HEK293T (cell line): Measurements from ENCODE around the gene TCF25.

Source experiments
- ARNT ChIP-seq: fragments of 450-650 bp; IDR thresholded peaks from 2 replicates; pipeline ENCODE4 v1.6.1; 2017; ENCODE audit warnings: mild to moderate bottlenecking
- BHLHE40 ChIP-seq: fragments of 450-650 bp; IDR thresholded peaks from 2 replicates; pipeline ENCODE4 v1.6.1; 2016; ENCODE audit warnings: mild to moderate bottlenecking, moderate library complexity, borderline replicate concordance
- CTBP1 ChIP-seq: fragments of 450-650 bp; IDR thresholded peaks from 2 replicates; pipeline ENCODE4 v1.6.1; 2016; ENCODE audit warnings: borderline replicate concordance
- ELF4 ChIP-seq: fragments of 450-650 bp; IDR thresholded peaks from 2 replicates; pipeline ENCODE4 v1.6.1; 2017; ENCODE audit warnings: antibody characterized with exemption
- FOXA1 ChIP-seq: fragments of 450-650 bp; IDR thresholded peaks from 2 replicates; pipeline ENCODE4 v1.6.1; 2016; ENCODE audit warnings: mild to moderate bottlenecking
- FOXK2 ChIP-seq: fragments of 450-650 bp; IDR thresholded peaks from 2 replicates; pipeline ENCODE4 v1.6.1; 2016; ENCODE audit warnings: mild to moderate bottlenecking
- FOXM1 ChIP-seq: fragments of 450-650 bp; IDR thresholded peaks from 2 replicates; pipeline ENCODE4 v1.6.1; 2017; ENCODE audit warnings: mild to moderate bottlenecking, borderline replicate concordance
- HDGF ChIP-seq: fragments of 450-650 bp; IDR thresholded peaks from 2 replicates; pipeline ENCODE4 v1.6.1; 2017; ENCODE audit warnings: antibody characterized with exemption, borderline replicate concordance
- NFRKB ChIP-seq: fragments of 450-650 bp; IDR thresholded peaks from 2 replicates; pipeline ENCODE4 v1.6.1; 2016; ENCODE audit warnings: mild to moderate bottlenecking, moderate library complexity
- SUZ12 ChIP-seq: fragments of 450-650 bp; IDR thresholded peaks from 2 replicates; pipeline ENCODE4 v1.6.1; 2016; ENCODE audit warnings: mild to moderate bottlenecking
- TARDBP ChIP-seq: fragments of 450-650 bp; IDR thresholded peaks from 2 replicates; pipeline ENCODE4 v1.6.1; 2016
- ZNF384 ChIP-seq: fragments of 450-650 bp; IDR thresholded peaks from 2 replicates; pipeline ENCODE4 v1.6.1; 2016
- TF ChIP-seq, protein P1 (sequence below): fragments of 450-650 bp; IDR thresholded peaks from 2 replicates; pipeline ENCODE4 v1.6.1; 2016

DNA sequence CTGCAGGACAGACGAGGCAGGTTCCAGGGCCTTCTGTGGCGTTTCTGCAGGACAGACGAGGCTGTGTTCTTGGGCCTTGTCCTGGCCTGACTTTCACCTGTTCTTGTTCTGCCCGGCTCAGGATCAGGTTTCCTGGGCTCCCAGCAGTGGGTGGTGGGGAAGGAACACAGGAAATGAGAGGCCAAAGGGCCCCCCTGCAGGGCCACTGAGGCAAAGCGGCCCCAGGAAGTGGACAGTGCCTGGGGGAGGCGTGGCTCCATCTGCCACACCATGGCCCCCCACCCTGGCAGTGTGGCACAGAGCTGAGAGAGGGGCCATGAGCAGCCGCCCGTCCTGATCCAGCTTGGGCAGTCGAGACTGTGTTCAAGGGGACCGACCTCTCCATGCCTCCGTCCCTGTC lies 24.4 kb upstream of the TCF25 start:
- TF ChIP-seq, protein P1, sequence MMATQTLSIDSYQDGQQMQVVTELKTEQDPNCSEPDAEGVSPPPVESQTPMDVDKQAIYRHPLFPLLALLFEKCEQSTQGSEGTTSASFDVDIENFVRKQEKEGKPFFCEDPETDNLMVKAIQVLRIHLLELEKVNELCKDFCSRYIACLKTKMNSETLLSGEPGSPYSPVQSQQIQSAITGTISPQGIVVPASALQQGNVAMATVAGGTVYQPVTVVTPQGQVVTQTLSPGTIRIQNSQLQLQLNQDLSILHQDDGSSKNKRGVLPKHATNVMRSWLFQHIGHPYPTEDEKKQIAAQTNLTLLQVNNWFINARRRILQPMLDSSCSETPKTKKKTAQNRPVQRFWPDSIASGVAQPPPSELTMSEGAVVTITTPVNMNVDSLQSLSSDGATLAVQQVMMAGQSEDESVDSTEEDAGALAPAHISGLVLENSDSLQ, result no peak
- TF ChIP-seq ARNT, result no peak
- TF ChIP-seq FOXA1, result no peak
- no peak for TF ChIP-seq SUZ12
- TF ChIP-seq BHLHE40, result no peak
- no peak for TF ChIP-seq HDGF
- no peak for TF ChIP-seq ELF4
- TF ChIP-seq NFRKB, result no peak
- no peak for TF ChIP-seq FOXK2
- no peak for TF ChIP-seq TARDBP
- TF ChIP-seq ZNF384, result no peak
- TF ChIP-seq CTBP1, result no peak
- TF ChIP-seq FOXM1, result no peak
